ENCODE results near the gene CHRNB2.

DNA sequence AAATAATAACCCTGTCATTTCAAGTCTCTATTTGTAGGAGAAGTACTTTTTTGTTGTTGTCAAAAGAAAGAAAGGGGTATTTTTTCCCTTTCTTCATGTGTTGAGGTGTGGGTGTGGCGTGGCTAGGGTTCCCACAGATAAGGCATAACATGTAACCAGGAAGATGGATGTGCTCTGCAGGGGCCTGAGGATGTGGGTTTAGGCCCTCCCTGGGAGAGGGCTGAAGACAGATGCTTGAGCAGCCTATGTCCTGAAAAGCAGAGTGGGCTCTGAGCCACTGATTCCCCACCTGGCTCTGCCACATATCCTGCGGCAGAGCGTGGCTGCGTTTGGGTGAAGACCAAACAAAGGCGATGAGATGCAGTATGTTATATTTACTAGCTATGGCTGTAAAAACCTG, 54.3 kb downstream of the CHRNB2 start:
- TF ChIP-seq, protein P1, sequence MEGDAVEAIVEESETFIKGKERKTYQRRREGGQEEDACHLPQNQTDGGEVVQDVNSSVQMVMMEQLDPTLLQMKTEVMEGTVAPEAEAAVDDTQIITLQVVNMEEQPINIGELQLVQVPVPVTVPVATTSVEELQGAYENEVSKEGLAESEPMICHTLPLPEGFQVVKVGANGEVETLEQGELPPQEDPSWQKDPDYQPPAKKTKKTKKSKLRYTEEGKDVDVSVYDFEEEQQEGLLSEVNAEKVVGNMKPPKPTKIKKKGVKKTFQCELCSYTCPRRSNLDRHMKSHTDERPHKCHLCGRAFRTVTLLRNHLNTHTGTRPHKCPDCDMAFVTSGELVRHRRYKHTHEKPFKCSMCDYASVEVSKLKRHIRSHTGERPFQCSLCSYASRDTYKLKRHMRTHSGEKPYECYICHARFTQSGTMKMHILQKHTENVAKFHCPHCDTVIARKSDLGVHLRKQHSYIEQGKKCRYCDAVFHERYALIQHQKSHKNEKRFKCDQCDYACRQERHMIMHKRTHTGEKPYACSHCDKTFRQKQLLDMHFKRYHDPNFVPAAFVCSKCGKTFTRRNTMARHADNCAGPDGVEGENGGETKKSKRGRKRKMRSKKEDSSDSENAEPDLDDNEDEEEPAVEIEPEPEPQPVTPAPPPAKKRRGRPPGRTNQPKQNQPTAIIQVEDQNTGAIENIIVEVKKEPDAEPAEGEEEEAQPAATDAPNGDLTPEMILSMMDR (IDR thresholded peaks at IDR 0.05): no peak
- no peak for TF ChIP-seq EP300 (IDR thresholded peaks at IDR 0.05; ENCODE audit: low read depth)
